ENCODE measurements around the gene NSUN2.

Gene NSUN2

GRCh38 chr5:6616632-6617031, 16.2 kb downstream of the NSUN2 start:
- TF ChIP-seq, protein P1, sequence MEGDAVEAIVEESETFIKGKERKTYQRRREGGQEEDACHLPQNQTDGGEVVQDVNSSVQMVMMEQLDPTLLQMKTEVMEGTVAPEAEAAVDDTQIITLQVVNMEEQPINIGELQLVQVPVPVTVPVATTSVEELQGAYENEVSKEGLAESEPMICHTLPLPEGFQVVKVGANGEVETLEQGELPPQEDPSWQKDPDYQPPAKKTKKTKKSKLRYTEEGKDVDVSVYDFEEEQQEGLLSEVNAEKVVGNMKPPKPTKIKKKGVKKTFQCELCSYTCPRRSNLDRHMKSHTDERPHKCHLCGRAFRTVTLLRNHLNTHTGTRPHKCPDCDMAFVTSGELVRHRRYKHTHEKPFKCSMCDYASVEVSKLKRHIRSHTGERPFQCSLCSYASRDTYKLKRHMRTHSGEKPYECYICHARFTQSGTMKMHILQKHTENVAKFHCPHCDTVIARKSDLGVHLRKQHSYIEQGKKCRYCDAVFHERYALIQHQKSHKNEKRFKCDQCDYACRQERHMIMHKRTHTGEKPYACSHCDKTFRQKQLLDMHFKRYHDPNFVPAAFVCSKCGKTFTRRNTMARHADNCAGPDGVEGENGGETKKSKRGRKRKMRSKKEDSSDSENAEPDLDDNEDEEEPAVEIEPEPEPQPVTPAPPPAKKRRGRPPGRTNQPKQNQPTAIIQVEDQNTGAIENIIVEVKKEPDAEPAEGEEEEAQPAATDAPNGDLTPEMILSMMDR (conservative IDR thresholded peaks at IDR 0.05; ENCODE audit: low read depth, low read length) = no peak
- no peak overlapping the region for H3K4me3 ChIP-seq (ENCODE audit: low read depth, low read length)
- DNase-seq (ENCODE audit: low read depth) = no peak

DNA sequence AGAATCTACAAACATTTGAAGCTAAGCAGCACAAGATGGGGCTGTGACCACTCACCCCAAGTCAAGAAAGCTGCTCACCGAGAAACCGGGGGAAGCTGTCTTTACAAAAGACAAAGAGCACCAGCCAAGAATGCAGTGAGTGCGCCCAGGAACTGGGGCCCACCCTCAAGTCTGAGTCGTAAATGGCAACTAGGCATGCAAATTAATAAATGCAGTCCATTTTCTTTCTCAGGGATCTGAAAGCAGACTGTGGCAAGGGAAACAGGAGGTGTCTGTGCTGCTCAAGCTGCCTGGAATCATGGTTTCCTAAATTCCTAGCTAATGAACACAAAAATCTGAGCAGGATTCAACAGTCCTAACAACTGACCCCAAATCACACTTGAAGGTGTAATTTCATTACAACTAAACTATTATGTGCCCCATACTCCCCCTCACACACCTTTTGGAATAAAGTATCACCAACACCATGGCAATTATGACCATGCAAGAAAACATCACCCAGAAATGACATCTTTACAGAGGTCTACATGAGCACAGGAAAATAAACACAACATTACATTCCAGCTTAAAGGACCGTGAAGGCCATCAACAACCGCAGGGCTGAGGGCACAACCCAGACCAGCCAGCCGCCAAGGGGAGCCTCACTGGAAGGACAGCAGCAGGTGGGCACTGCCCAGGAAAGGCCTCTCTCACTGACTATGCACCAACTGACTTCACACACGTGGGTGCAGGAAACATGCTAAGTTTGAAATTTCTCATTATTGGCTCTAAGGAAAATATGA, 17.6 kb downstream of the NSUN2 start:
- no peak for DNase-seq (ENCODE audit: low read depth)
- TF ChIP-seq, protein P1 (conservative IDR thresholded peaks at IDR 0.05; ENCODE audit: low read depth, low read length) = no peak

GRCh38 chr5:6611334-6612256, 21.2 kb downstream of the NSUN2 start:
- H3K4me3 ChIP-seq (ENCODE audit: low read depth, low read length) = no peak overlapping the region
- TF ChIP-seq, protein P1 (conservative IDR thresholded peaks at IDR 0.05; ENCODE audit: low read depth, low read length) = no peak
- no peak for DNase-seq (ENCODE audit: low read depth)

More for the DNA sequence above, 17.6 kb downstream of the NSUN2 start:
- no peak overlapping the region for H3K4me3 ChIP-seq (ENCODE audit: low read depth, low read length)

GRCh38 chr5:6608016-6608415, 24.8 kb downstream of the NSUN2 start:
- no peak overlapping the region for H3K4me3 ChIP-seq (ENCODE audit: low read depth, low read length)
- TF ChIP-seq, protein P1 (conservative IDR thresholded peaks at IDR 0.05; ENCODE audit: low read depth, low read length) = no peak
- DNase-seq (ENCODE audit: low read depth) = no peak

DNA sequence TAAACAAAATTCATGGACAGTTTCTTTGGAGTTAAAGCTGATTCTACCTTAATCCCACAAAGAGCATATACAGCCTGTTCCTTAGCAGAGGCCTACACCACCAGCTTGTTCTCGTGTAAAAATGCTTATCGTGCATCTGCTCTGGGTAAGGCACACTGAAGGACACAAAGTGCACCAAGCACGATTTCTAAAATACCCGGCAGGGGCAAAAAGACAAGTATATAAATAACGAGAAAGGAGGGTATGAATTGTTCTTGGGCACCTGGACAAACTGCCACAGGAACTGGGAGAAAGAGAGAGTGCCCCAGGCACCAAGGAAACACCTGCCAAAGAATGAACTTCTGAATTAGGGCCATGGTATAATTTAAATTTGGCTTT, 25.3 kb downstream of the NSUN2 start:
- H3K4me3 ChIP-seq (ENCODE audit: low read depth, low read length) = no peak overlapping the region
- DNase-seq (ENCODE audit: low read depth) = no peak
- TF ChIP-seq, protein P1 (conservative IDR thresholded peaks at IDR 0.05; ENCODE audit: low read depth, low read length) = no peak

- TF ChIP-seq, protein P1 (conservative IDR thresholded peaks at IDR 0.05; ENCODE audit: low read depth, low read length) = no peak
- no peak for DNase-seq (ENCODE audit: low read depth)
- no peak overlapping the region for H3K4me3 ChIP-seq (ENCODE audit: low read depth, low read length)
Observed at GRCh38 chr5:6606884-6607558, 25.8 kb downstream of the NSUN2 start.

Data from choroid plexus epithelial cell (primary cell).